SKM-1 treated with dmso at 0.1 percent for 144 hours (cell line): ENCODE data around the gene HBG1.
A peak's percentile ranks its signal among the peaks of the same experiment; 100 is the strongest.

Source experiments
- DNase-seq: peaks from one replicate; lab custom pipeline; 2025; ENCODE audit not compliant: unreplicated experiment; lab: John Stamatoyannopoulos, UW

The HBG1 gene

GRCh38 chr11:5247472-5248192, 2.0 kb downstream of the HBG1 start:
- DNase-seq, result no peak

GRCh38 chr11:5246772-5247471, 2.7 kb downstream of the HBG1 start:
- no peak for DNase-seq

GRCh38 chr11:5245155-5245554, 4.5 kb downstream of the HBG1 start:
- no peak for DNase-seq

- no peak for DNase-seq
These were observed 5.9 kb downstream of the HBG1 start for GRCh38 chr11:5243816-5244180.

GRCh38 chr11:5242933-5243815, 6.5 kb downstream of the HBG1 start:
- DNase-seq, result no peak

- no peak for DNase-seq
These were observed 7.4 kb downstream of the HBG1 start for GRCh38 chr11:5242208-5242607.

GRCh38 chr11:5241458-5241857, 8.2 kb downstream of the HBG1 start:
- no peak for DNase-seq

GRCh38 chr11:5240458-5240857, 9.2 kb downstream of the HBG1 start:
- DNase-seq, result no peak

GRCh38 chr11:5240056-5240455, 9.6 kb downstream of the HBG1 start:
- no peak for DNase-seq

GRCh38 chr11:5239046-5239445, 10.6 kb downstream of the HBG1 start:
- DNase-seq, result no peak

GRCh38 chr11:5238486-5238885, 11.2 kb downstream of the HBG1 start:
- DNase-seq, result peak; percentile 13

- DNase-seq, result no peak
These were observed 12.2 kb downstream of the HBG1 start for GRCh38 chr11:5237420-5237819.

GRCh38 chr11:5235364-5236095, 14.1 kb downstream of the HBG1 start:
- DNase-seq, result no peak

- DNase-seq, result peak; percentile 84
These were observed 15.2 kb downstream of the HBG1 start, which contains the start of gene HBD for GRCh38 chr11:5234381-5234834. HBD (minus strand) TSS chr11:5234483; CDS start chr11:5234433, 50 bp downstream.

GRCh38 chr11:5233307-5233706, 16.4 kb downstream of the HBG1 start:
- DNase-seq, result no peak

- DNase-seq, result no peak
These were observed 16.8 kb downstream of the HBG1 start for GRCh38 chr11:5232821-5233220.

GRCh38 chr11:5232176-5232575, 17.5 kb downstream of the HBG1 start:
- peak; percentile 69 for DNase-seq

GRCh38 chr11:5231111-5231510, 18.5 kb downstream of the HBG1 start:
- no peak for DNase-seq

GRCh38 chr11:5230266-5230665, 19.4 kb downstream of the HBG1 start:
- DNase-seq, result no peak

GRCh38 chr11:5229796-5230195, 19.9 kb downstream of the HBG1 start:
- no peak for DNase-seq

GRCh38 chr11:5229356-5229755, 20.3 kb downstream of the HBG1 start:
- DNase-seq, result no peak
